HG03571 (cell line): ENCODE data around the gene BANF2.

Source experiments
- ATAC-seq: cut with Tn5 transposase; IDR thresholded peaks from one replicate; pipeline ENCODE4 v1.9.1; 2021; ENCODE audit not compliant: unreplicated experiment

Gene BANF2

DNA sequence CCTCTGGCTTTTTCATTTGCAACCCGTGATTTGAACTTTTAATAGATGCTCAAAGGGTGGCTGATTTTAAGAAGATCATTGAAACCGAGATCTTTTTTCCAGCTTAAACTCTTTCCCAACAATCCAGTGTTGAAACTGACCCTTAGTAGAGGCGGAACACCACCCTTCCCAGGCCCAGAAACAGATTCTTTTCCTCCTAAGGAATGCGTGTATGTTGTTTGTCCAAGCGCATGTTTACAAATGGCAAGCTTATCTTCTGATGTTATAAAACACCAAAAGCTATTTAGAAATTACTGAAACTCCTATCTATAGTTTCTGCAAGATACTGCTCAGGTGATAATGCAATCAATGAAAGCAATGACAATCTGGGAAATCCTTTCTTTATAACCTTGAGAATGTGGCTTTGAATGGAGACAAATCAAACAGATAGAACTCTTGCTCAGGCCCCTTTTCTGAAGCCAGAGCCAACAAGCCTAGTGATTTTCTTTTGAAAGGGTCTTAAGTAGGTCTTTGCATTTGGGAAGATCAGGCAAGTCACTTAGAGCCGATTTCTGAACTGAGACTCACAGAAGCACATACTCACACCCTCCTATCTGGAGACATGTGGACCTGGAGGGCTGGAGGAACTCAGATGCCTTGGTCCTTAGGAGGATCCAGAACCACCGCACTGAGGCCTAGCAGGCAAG is 9.1 kb downstream of the BANF2 start:
- ATAC-seq, result no peak

DNA sequence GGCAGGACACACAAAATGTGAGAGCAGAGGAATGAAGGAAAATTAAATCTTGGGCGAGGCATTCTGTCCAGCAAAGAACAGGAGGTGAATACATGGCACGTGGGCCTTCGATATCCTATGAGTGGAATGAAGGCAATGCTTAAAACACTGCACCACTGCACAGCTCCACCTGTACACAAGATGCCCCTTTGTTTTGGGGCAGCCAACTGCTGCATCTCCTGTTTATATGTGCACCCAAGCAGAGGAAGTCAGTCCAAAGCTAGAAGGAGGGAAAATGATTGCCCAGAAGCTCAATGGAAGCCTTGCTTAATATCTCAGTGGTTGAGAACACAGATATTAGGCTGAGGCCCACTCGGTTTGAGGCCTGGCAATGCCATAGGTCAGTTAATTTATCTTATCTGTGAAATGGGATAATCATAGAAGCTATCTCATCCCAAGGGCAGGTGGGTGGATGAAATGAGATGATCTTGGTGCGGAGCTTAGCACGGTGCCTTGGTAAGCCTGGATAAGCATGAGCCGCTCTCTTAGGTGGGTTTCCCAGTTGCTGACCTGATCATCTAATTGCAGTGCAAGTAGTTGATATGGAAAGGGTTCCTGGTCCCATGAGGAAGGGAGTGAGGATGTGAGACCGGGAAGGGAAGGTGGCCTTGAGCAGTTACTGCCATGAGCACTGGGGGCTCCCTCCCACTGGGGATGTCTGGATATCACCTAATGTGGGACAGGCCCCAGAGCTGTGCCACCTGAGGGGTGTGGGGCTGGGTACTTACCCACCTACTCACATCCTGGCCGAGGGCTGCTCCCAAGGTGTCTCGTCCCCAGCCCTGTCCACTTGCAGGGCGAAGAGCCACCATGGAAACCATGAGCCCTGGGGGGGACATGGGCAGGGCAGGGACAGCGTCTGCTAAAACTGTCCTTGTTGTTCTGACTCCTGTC is 9.9 kb downstream of the BANF2 start:
- no peak for ATAC-seq

DNA sequence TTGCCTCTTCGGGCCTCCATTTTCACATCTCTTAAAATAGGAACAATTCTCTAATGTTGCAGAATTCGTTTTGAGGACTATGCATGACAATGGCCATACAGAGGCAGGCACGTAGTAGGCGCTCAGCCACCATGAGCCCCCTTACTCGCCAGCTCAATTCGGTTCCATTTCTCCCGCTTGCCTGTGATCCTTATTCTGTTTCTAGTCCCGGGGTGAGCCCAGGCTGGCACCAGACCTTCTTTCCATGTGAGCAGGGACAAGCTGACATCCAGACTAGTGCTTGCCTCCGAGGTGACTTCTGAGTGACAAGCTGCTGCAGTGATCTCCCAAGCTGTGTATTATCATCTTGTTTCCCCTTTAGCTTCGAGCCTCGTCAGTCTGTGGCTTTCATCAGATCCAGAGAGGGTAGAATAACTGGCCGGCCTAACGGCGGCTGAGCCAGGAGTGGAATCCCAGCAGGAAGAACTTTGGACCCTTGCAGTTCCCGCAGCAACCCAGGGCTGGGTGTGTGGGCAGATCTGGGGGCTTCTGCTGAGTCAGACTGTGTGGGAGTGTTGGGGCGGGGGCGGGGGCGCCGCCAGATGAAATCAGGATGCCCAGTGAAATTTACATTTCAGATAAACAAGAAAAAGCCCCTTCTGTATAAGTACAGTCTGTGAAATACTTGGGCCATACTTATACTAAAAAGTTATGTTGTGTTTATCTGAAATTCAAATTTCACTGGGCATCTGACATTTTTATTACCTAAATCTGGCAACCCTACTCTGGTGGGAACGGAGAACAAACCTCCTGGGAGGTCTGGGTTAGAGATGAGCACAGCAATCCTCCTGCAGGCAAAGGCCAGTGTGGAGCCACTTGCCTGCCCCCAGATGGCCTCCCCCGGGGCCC is 10.9 kb downstream of the BANF2 start:
- ATAC-seq, result no peak

- ATAC-seq, result no peak
Observed at GRCh38 chr20:17711267-17711627, 11.5 kb downstream of the BANF2 start.

DNA sequence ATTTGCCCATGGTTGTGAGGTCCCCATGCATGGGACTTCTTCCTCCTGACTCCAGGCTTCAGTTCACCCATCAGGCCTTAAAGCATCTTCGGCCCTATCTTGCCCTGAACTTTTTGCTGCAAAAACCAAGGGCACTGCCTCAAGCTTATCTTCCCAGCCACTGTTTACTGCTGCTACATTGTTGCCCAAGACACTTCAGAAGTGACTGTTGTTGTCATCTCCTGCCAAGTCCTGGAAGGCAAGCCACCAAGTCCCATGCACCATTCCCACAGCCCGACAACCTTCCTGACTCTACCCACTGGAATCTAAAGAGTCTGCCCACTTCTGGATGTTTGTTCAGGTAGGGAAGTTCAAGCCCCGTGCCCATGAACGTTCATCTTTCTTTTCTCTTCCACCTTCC is 12.4 kb downstream of the BANF2 start:
- ATAC-seq, result no peak

DNA sequence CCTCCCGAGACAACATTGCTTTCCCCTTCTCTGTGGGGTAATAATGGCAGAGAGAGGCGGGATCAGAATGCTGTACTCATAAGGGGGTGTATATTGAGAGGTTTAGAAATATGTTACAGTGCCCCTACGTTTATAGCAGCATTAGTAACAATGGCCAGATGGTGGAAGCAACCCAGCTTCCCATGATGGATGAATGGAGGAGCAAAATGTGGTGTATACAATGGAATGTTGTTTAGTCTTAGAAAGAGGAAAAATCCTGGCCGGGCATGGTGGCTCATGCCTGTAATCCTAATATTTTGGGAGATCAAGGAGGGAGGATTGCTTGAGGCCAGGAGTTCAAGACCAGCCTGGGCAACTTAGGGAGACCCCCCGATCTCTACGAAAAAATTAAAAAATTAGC is 12.9 kb downstream of the BANF2 start:
- no peak for ATAC-seq

DNA sequence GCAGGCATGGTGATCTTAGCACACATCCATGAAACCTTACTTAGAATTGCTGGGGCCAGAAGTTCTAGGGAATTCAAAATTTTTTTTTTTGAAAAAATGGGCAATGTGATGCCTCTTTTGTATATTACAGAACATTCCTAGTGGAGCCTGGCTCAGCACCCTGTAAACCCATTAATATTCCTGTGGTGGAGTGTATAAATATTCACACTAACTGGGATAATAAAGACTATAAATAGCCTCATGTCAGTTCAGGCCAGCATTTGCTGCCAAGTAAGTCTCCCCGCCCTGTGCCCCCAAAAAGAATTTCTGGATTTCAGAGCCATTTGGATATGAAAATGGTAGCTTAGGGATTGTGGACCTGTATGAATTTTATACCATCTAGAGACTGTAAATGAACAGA is 14.8 kb downstream of the BANF2 start:
- no peak for ATAC-seq

- no peak for ATAC-seq
Observed at GRCh38 chr20:17715075-17715474, 15.3 kb downstream of the BANF2 start.

DNA sequence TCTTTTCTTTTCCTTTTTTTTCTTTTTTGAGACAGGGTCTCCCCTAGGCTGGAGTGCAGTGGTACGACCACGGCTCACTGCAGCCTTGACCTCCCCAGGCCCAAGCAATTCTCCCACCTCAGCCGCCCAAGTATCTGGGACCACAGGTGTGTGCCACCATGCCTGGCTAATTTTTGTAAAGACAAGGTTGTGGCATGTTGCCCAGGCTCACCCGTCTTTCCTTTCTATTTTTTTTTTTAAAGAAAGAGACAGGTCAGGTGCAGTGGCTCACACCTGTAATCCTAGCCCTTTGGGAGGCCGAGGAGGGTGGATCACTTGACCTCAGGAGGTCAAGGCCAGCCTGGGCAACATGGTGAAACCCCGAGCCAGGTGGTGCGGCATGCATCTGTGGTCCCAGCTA is 16.6 kb downstream of the BANF2 start:
- no peak for ATAC-seq

- no peak for ATAC-seq
Observed at GRCh38 chr20:17720755-17721154, 21.0 kb downstream of the BANF2 start.

- no peak for ATAC-seq
Observed at GRCh38 chr20:17721802-17722486, 22.2 kb downstream of the BANF2 start.

GRCh38 chr20:17722493-17723300 is 22.9 kb downstream of the BANF2 start:
- no peak for ATAC-seq

DNA sequence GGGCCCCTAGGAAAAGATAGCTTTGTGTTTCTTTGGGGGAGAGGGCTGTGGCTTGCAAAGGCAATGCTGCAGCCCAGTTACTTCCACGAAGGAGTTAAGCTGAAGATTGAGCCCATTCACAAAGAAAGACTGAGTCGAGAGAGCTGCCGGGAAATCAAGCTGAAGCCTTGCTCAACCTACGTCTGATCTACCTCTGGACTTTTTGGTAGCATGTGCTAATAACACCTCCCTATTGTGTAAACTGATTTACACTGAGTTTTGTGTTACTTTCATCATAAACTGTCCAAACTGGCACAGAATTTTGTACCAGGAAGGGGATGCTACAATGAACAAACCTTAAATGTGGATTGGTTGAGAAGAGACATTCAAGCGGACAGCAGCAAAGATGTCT is 23.5 kb downstream of the BANF2 start:
- ATAC-seq, result no peak

- ATAC-seq, result no peak
Observed at GRCh38 chr20:17725094-17725835, 25.5 kb downstream of the BANF2 start.

- ATAC-seq, result no peak
Observed at GRCh38 chr20:17726902-17727301, 27.1 kb downstream of the BANF2 start.

DNA sequence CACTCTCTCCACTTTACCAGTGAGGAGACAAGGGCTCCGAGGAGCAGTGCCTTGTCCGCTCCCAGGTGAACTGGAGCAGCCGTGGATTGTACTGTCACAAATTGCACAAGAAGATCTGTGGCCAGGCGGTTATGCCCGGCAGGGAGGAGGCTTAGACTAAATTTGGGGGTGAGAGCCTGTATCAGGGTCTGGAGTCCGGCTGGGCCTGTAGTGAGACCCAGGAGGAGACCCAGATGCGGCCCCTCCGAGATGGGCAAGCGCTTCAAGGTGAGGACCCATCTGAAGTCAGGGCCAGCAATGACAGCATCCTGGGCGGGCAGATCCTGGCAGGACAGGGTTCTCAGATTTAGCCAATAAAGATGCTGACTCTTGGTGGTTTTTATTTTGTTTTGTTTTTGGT is 27.6 kb downstream of the BANF2 start:
- no peak for ATAC-seq

DNA sequence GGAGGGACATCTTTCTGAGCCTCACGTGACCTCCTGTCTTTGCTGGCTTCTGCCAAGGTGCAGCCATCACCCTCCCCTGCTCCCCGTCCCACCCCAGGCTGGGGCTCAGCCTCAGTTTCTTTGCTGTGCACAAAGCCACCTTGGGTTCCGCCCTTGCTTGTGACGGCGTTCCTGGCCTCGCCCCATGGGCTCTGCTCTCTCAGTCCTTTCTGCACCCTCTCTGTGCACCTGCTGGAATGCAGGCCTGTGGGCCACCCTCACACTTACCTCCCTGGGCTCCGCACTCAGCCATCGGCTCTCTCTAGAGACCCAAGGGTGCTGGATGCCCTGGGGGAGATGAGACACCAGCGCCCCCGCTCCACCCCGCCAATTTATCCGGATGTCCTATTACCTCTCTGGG is 28.3 kb downstream of the BANF2 start:
- no peak for ATAC-seq

DNA sequence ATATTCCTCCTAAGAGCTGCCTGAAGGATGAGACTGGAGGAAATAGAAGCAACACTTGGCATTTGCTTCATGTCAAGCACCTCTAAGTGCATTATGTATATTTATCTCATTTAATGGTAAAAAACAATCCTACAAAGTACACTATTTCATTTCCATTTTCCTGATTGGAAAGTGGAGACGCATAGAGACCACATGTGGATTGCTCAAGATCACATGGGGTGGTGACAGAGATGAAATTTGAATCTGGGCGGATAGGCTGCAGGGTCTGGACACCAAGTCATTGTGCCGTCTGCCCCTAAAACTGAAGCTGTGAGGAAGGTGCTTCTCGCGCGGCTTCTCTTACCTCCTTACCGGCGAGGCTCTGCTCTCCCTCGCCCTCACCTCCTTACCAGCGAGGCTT is 30.3 kb downstream of the BANF2 start:
- no peak for ATAC-seq

DNA sequence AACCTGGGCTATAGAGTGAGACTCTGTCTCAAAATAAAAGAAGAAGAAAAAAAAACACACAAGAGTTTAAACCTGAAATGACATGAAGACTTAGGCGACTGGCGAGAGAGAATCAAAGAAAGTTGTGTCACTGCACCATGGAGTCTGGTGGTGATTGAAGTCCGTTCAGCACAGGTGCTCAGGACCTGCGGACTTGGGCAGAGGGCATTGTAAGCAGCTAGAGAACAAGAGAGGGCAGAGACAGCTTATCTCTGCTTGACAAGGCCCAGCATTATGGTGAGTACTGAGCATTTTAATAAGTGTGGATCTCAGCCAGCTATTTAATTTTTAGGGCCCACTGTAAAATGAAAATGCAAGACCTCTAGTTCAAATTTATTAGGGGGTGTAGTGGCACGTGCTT is 31.5 kb downstream of the BANF2 start:
- ATAC-seq, result no peak
